NK-92 (cell line): ENCODE results near the gene HNRNPR.
"Not testable (repeated sequence)": the region's sequence is repeated elsewhere in the genome, so short reads cannot be mapped to it uniquely, and the experiment has no call there.

Experiments
- DNase-seq: peaks from one replicate; lab custom pipeline; 2025; ENCODE audit not compliant: unreplicated experiment; lab: John Stamatoyannopoulos, UW

HNRNPR gene

GRCh38 chr1:23257371-23257770 lies 86.7 kb downstream of the HNRNPR start:
- not testable (repeated sequence) for DNase-seq
